ENCODE measurements around the gene SAMD3.

- TF ChIP-seq EP300 (IDR thresholded peaks at IDR 0.05), result no peak
- TF ChIP-seq CTCF (IDR thresholded peaks at IDR 0.05), result no peak
Observed at GRCh38 chr6:130111031-130111430, 111.7 kb downstream of the SAMD3 start.
